ENCODE measurements around the gene IL15RA. TPM values are rescaled to one million over a fixed set of nuclear protein-coding genes. Genes with fewer than 3 reads are reported as not detected.

IL15RA gene
- total RNA-seq, 1 experiment from 2014 or later: 11.0 TPM

DNA sequence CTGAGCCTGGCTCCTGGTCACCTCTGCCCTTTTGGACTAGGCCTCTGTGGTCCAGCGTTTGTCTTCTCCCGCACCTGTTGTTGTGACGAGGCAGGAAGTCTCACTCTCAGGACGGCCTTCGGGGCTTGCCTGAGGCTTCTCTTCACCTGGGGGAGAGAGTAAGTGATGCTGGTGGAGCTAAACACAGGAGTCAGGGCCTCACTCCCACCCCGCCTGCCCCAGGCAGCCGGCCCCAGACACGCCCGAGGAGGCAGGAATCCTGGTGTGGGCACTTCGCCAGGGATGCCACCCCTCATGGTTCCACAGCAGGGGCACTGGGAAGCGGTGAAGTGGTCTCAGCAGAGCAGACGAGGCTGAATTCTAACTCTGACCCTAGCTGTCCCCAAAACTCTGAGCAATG lies 42.5 kb upstream of the IL15RA start:
- ChIA-PET POLR2A (no interaction called here), CTCF (no interaction called here)
- intact Hi-C loops (cut with micrococcal nuclease; ENCODE audit: unreplicated experiment): no loop called here
- no peak for DNase-seq (ENCODE audit: low read depth, low spot score)
- no peak for ATAC-seq
- H3K4me3 ChIP-seq (ENCODE audit: low read depth in 2 of 2, low read length in 2 of 2): no peak overlapping the region
- H3K36me3 ChIP-seq (ENCODE audit: control insufficient read depth, insufficient read depth, low read length): no peaks in the 10 kb centered on the region
- no peaks in the 10 kb centered on the region for H3K9me3 ChIP-seq (ENCODE audit: control insufficient read depth, insufficient read depth, low read depth, low read length)
- BruUV-seq (replicated peaks): no TSS peak
- TF ChIP-seq, protein P1, sequence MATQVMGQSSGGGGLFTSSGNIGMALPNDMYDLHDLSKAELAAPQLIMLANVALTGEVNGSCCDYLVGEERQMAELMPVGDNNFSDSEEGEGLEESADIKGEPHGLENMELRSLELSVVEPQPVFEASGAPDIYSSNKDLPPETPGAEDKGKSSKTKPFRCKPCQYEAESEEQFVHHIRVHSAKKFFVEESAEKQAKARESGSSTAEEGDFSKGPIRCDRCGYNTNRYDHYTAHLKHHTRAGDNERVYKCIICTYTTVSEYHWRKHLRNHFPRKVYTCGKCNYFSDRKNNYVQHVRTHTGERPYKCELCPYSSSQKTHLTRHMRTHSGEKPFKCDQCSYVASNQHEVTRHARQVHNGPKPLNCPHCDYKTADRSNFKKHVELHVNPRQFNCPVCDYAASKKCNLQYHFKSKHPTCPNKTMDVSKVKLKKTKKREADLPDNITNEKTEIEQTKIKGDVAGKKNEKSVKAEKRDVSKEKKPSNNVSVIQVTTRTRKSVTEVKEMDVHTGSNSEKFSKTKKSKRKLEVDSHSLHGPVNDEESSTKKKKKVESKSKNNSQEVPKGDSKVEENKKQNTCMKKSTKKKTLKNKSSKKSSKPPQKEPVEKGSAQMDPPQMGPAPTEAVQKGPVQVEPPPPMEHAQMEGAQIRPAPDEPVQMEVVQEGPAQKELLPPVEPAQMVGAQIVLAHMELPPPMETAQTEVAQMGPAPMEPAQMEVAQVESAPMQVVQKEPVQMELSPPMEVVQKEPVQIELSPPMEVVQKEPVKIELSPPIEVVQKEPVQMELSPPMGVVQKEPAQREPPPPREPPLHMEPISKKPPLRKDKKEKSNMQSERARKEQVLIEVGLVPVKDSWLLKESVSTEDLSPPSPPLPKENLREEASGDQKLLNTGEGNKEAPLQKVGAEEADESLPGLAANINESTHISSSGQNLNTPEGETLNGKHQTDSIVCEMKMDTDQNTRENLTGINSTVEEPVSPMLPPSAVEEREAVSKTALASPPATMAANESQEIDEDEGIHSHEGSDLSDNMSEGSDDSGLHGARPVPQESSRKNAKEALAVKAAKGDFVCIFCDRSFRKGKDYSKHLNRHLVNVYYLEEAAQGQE (IDR thresholded peaks at IDR 0.05; ENCODE audit: insufficient read depth in 1 of 2, low read depth in 2 of 2, low read length in 1 of 2): no peak
- TF ChIP-seq POLR2AphosphoS5 (IDR thresholded peaks at IDR 0.05; ENCODE audit: low read depth, low read length) (no peak), TCF7L2 (IDR thresholded peaks at IDR 0.05; ENCODE audit: low read depth, low read length) (no peak), SIN3A (IDR thresholded peaks at IDR 0.05; ENCODE audit: borderline replicate concordance, insufficient read depth, low read depth, low read length) (no peak)
- TF ChIP-seq, protein P2, sequence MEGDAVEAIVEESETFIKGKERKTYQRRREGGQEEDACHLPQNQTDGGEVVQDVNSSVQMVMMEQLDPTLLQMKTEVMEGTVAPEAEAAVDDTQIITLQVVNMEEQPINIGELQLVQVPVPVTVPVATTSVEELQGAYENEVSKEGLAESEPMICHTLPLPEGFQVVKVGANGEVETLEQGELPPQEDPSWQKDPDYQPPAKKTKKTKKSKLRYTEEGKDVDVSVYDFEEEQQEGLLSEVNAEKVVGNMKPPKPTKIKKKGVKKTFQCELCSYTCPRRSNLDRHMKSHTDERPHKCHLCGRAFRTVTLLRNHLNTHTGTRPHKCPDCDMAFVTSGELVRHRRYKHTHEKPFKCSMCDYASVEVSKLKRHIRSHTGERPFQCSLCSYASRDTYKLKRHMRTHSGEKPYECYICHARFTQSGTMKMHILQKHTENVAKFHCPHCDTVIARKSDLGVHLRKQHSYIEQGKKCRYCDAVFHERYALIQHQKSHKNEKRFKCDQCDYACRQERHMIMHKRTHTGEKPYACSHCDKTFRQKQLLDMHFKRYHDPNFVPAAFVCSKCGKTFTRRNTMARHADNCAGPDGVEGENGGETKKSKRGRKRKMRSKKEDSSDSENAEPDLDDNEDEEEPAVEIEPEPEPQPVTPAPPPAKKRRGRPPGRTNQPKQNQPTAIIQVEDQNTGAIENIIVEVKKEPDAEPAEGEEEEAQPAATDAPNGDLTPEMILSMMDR (IDR thresholded peaks at IDR 0.05): no peak
- no peaks in the 10 kb centered on the region for H3K4me1 ChIP-seq (ENCODE audit: control insufficient read depth, insufficient read depth, low read length)
- in situ Hi-C loops (cut with HindIII; ENCODE audit: low pct_unique_long_range_greater_than_20kb, low sequenced_read_pairs): no loop called here
- no peaks in the 10 kb centered on the region for H3K27me3 ChIP-seq (ENCODE audit: control insufficient read depth, insufficient read depth, low read length)
- no peak overlapping the region for H3K27ac ChIP-seq (ENCODE audit: low read length)

DNA sequence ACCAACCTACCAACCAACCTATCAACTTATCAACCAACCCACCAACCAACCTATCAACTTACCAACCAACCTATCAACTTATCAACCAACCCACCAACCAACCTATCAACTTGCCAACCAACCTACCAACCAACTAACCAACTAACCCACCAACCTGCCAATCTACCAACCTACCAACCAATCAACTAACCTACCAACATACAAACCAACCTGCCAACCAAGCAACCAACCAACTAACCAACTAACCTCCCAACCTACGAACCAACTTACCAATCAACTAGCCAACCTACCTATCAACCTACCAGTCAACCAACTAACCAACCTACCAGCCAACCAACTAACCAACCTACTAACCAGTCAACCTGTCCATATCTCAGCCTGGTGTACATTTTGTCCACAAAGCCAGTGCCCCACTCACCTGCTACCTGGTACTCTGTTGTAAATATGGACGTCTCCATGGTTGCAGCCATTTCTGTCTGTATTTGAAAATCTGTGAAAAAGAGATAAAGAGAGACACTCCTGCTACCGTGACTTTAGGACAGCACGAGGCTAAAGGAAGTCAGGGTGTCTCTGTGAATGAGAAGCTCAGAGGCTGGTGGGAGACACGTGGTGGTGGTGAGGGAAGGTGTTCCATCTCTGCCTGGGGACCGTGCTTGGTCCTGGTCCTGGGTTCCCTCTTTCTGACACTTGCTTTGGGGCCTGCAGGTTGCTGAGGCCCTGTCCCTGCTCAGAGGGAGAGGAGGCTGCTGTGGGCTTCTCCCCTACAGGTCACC lies 41.9 kb upstream of the IL15RA start:
- H3K36me3 ChIP-seq (ENCODE audit: control insufficient read depth, insufficient read depth, low read length): no peaks in the 10 kb centered on the region
- no peak overlapping the region for H3K27ac ChIP-seq (ENCODE audit: low read length)
- H3K4me1 ChIP-seq (ENCODE audit: control insufficient read depth, insufficient read depth, low read length): no peaks in the 10 kb centered on the region
- intact Hi-C loops (cut with micrococcal nuclease; ENCODE audit: unreplicated experiment) (no loop called here), in situ Hi-C loops (cut with HindIII; ENCODE audit: low pct_unique_long_range_greater_than_20kb, low sequenced_read_pairs) (no loop called here)
- no peak overlapping the region for H3K4me3 ChIP-seq (ENCODE audit: low read depth in 2 of 2, low read length in 2 of 2)
- ChIA-PET POLR2A (no interaction called here), CTCF (no interaction called here)
- H3K9me3 ChIP-seq (ENCODE audit: control insufficient read depth, insufficient read depth, low read depth, low read length): no peaks in the 10 kb centered on the region
- no peak for DNase-seq (ENCODE audit: low read depth, low spot score)
- no peak for TF ChIP-seq TCF7L2 (IDR thresholded peaks at IDR 0.05; ENCODE audit: low read depth, low read length)
- TF ChIP-seq, protein P2 (IDR thresholded peaks at IDR 0.05): no peak
- TF ChIP-seq, protein P1 (IDR thresholded peaks at IDR 0.05; ENCODE audit: insufficient read depth in 1 of 2, low read depth in 2 of 2, low read length in 1 of 2): no peak
- no peak for TF ChIP-seq POLR2AphosphoS5 (IDR thresholded peaks at IDR 0.05; ENCODE audit: low read depth, low read length)
- no peak for TF ChIP-seq SIN3A (IDR thresholded peaks at IDR 0.05; ENCODE audit: borderline replicate concordance, insufficient read depth, low read depth, low read length)
- no TSS peak for BruUV-seq (replicated peaks)
- H3K27me3 ChIP-seq (ENCODE audit: control insufficient read depth, insufficient read depth, low read length): no peaks in the 10 kb centered on the region
- ATAC-seq: no peak
